Prostate gland (tissue), 2 donors: ENCODE data around the gene LY86.

Experiments used
- CTCF ChIP-seq, 4 experiments: fragments of 200-600 bp in 2 of 4; fragments of 450-650 bp in 2 of 4; sonication (generic) in 2 of 4; IDR thresholded peaks; 1 replicate in 3 of 4; 2 replicates in 1 of 4; pipeline ENCODE4 v1.5.1; 2016 to 2019; ENCODE audit warnings: antibody characterized with exemption in 4 of 4, mild to moderate bottlenecking in 2 of 4, moderate library complexity in 2 of 4
- POLR2A ChIP-seq: fragments of 450-650 bp; IDR thresholded peaks from one replicate; pipeline ENCODE4 v1.6.1; 2016; ENCODE audit warnings: antibody characterized with exemption, mild to moderate bottlenecking

- TF ChIP-seq CTCF (IDR thresholded peaks at IDR 0.05) (no peak), POLR2A (no peak)
Observed at GRCh38 chr6:6685249-6686040, 96.9 kb downstream of the LY86 start.
